BE2C (cell line): Measurements from ENCODE around the gene MEF2D.
A peak's percentile ranks its signal among the peaks of the same experiment; 100 is the strongest.

ENCODE experiments used
- DNase-seq: peaks from one replicate; pipeline ENCODE4 v3.0.0-alpha.2; 2020
- H3K27me3 ChIP-seq: fragments of 250-450 bp; sonication (Bioruptor Pico); 2 replicates; pipeline ENCODE4 v1.5.1; 2020; ENCODE audit warnings: mild to moderate bottlenecking
- H3K36me3 ChIP-seq: fragments of 250-450 bp; sonication (Bioruptor Pico); 2 replicates; pipeline ENCODE4 v1.5.1; 2020; ENCODE audit warnings: mild to moderate bottlenecking
- H3K4me1 ChIP-seq: fragments of 250-450 bp; sonication (Bioruptor Pico); 2 replicates; pipeline ENCODE4 v1.5.1; 2020
- H3K4me3 ChIP-seq: 2 replicates; pipeline ENCODE4 v1.5.1; 2011; ENCODE audit warnings: low read depth, low read length
- H3K9me3 ChIP-seq: fragments of 250-450 bp; sonication (Bioruptor Pico); 2 replicates; pipeline ENCODE4 v1.5.1; 2020
- CTCF ChIP-seq: IDR thresholded peaks from 2 replicates; pipeline ENCODE4 v1.5.1; 2012; ENCODE audit warnings: mild to moderate bottlenecking, low read depth, low read length

Gene MEF2D

GRCh38 chr1:156479093-156480015 is 21.2 kb downstream of the MEF2D start:
- Histone ChIP-seq H3K27me3 (no peaks in the 10 kb centered on the region), H3K36me3 (peaks cover 66% of the 10 kb centered on the region), H3K4me1 (no peaks in the 10 kb centered on the region; the same call in none of the 2 replicates), H3K4me3 (no peak overlapping the region), H3K9me3 (no peaks in the 10 kb centered on the region)
- DNase-seq = no peak
- TF ChIP-seq CTCF = no peak

GRCh38 chr1:156478250-156478627 is 22.3 kb downstream of the MEF2D start:
- no peaks in the 10 kb centered on the region for H3K9me3 ChIP-seq
- DNase-seq = no peak
- H3K27me3 ChIP-seq = no peaks in the 10 kb centered on the region
- H3K4me3 ChIP-seq = no peak overlapping the region
- no peak for TF ChIP-seq CTCF
- H3K36me3 ChIP-seq = peaks cover 73% of the 10 kb centered on the region
- no peaks in the 10 kb centered on the region; the same call in none of the 2 replicates for H3K4me1 ChIP-seq

DNA sequence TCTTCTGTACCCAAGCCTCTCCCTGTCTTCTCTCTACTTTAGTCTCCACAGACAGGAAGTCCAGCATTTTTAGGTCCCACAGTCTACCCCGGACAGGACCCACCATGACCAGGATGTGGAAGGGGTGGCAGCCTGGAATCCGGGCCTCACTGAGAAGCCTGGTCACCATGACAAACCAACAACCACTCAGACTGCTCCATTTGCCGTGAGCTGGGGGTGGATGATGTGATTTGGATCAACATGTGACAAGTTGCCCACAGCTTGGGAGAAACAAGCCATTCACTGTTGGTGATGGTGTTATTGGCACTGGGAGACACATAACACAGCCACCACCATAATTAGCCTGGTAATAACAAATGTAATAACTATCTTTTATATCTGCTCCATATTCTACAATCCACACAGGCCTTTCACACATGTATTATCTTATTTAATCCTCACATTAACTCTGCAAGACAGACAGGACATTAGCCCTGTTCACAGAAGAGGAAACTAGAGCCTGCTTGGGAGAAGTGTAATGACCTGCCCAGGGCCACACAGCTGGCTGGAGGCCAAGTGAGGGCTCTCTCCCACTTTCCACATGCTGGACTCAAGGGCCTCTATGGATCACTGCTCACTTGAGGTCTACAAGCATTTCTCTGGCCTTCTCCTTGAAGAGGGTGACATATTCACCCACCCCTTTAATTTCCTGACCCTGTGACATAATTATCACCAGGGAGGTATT is 22.9 kb downstream of the MEF2D start:
- no peak overlapping the region for H3K4me3 ChIP-seq
- H3K4me1 ChIP-seq = no peaks in the 10 kb centered on the region; the same call in none of the 2 replicates
- no peaks in the 10 kb centered on the region for H3K27me3 ChIP-seq
- TF ChIP-seq CTCF = no peak
- no peaks in the 10 kb centered on the region for H3K9me3 ChIP-seq
- H3K36me3 ChIP-seq = peaks cover 73% of the 10 kb centered on the region
- DNase-seq = no peak

GRCh38 chr1:156476501-156477298 is 23.9 kb downstream of the MEF2D start:
- Histone ChIP-seq H3K27me3 (no peaks in the 10 kb centered on the region), H3K4me1 (no peaks in the 10 kb centered on the region; the same call in none of the 2 replicates), H3K36me3 (peaks cover 63% of the 10 kb centered on the region), H3K9me3 (no peaks in the 10 kb centered on the region), H3K4me3 (no peak overlapping the region)
- no peak for TF ChIP-seq CTCF
- peak; percentile 43 for DNase-seq

- no peak for DNase-seq
Observed at GRCh38 chr1:156475568-156476500, 24.7 kb downstream of the MEF2D start.

More at GRCh38 chr1:156475568-156476500, 24.7 kb downstream of the MEF2D start:
- no peaks in the 10 kb centered on the region for H3K9me3 ChIP-seq
- no peaks in the 10 kb centered on the region for H3K27me3 ChIP-seq
- H3K4me1 ChIP-seq = no peaks in the 10 kb centered on the region; the same call in none of the 2 replicates
- peaks cover 54% of the 10 kb centered on the region for H3K36me3 ChIP-seq
- H3K4me3 ChIP-seq = no peak overlapping the region
- no peak for TF ChIP-seq CTCF
